Type B pancreatic cell (in vitro differentiated cells): ENCODE results near the gene FAT1. TPM values are rescaled to one million over a fixed set of nuclear protein-coding genes. Genes with fewer than 3 reads are reported as not detected.

Experiments used
- DNase-seq: peaks from one replicate; pipeline ENCODE4 v3.0.0; 2021; ENCODE audit warnings: mixed read lengths; ENCODE audit not compliant: unreplicated experiment; ENCODE audit errors: extremely low spot score
- H3K27ac Mint-ChIP-seq: 2 replicates; pipeline ENCODE4 v1.8.0; 2021; ENCODE audit warnings: mild to moderate bottlenecking, mixed read lengths
- H3K27me3 Mint-ChIP-seq: 2 replicates; pipeline ENCODE4 v1.8.0; 2021; ENCODE audit warnings: mixed read lengths
- H3K36me3 Mint-ChIP-seq: 2 replicates; pipeline ENCODE4 v1.8.0; 2021; ENCODE audit warnings: mixed read lengths
- H3K4me1 Mint-ChIP-seq: one replicate; pipeline ENCODE4 v1.8.0; 2021; ENCODE audit warnings: mixed read lengths; ENCODE audit not compliant: unreplicated experiment
- H3K4me3 Mint-ChIP-seq: 2 replicates; pipeline ENCODE4 v1.8.0; 2021; ENCODE audit warnings: mild to moderate bottlenecking, mixed read lengths
- H3K9me3 Mint-ChIP-seq: 2 replicates; pipeline ENCODE4 v1.8.0; 2021; ENCODE audit warnings: mixed read lengths
- total RNA-seq: library from RNA; stranded (reverse); gene quantifications from 2 replicates; pipeline ENCODE4 v1.2.1, GENCODE V29; 2021; ENCODE audit warnings: low replicate concordance
- TF ChIP-seq, protein P1 (sequence below): fragments of 200-600 bp; sonication (generic); conservative IDR thresholded peaks from 2 replicates; pipeline ENCODE4 v1.5.0; 2021; ENCODE audit warnings: antibody characterized with exemption, mild to moderate bottlenecking

FAT1 gene
- total RNA-seq, 1 donor from 2014 or later, result 197 TPM

DNA sequence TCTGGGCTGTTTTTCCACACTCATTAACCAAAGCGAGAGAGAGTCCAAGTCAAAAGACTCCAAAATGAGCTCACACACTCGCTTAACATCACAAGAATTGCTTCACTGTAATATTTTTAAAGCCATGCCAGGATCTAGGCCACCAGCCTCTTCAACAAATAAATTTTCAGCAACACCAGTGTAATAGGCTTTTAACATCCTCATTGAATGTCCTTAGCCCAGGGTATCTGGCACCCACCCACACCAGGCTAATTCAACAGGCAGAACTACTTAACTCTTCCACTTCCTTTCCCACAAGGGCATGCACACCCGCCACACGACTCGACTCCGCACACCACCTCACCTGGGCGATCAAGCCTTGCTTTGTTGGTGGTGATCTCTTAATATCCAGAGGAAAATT lies 34.2 kb downstream of the FAT1 start:
- DNase-seq, result no peak
- H3K27ac Mint-ChIP-seq, result peak overlapping the region; percentile 4
- H3K27me3 Mint-ChIP-seq, result no peaks in the 10 kb centered on the region
- H3K9me3 Mint-ChIP-seq, result peaks cover 11% of the 10 kb centered on the region
- peaks cover 28% of the 10 kb centered on the region for H3K36me3 Mint-ChIP-seq
- no peak overlapping the region for H3K4me3 Mint-ChIP-seq
- TF ChIP-seq, protein P1, sequence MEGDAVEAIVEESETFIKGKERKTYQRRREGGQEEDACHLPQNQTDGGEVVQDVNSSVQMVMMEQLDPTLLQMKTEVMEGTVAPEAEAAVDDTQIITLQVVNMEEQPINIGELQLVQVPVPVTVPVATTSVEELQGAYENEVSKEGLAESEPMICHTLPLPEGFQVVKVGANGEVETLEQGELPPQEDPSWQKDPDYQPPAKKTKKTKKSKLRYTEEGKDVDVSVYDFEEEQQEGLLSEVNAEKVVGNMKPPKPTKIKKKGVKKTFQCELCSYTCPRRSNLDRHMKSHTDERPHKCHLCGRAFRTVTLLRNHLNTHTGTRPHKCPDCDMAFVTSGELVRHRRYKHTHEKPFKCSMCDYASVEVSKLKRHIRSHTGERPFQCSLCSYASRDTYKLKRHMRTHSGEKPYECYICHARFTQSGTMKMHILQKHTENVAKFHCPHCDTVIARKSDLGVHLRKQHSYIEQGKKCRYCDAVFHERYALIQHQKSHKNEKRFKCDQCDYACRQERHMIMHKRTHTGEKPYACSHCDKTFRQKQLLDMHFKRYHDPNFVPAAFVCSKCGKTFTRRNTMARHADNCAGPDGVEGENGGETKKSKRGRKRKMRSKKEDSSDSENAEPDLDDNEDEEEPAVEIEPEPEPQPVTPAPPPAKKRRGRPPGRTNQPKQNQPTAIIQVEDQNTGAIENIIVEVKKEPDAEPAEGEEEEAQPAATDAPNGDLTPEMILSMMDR, result no peak
- peaks cover 52% of the 10 kb centered on the region for H3K4me1 Mint-ChIP-seq

DNA sequence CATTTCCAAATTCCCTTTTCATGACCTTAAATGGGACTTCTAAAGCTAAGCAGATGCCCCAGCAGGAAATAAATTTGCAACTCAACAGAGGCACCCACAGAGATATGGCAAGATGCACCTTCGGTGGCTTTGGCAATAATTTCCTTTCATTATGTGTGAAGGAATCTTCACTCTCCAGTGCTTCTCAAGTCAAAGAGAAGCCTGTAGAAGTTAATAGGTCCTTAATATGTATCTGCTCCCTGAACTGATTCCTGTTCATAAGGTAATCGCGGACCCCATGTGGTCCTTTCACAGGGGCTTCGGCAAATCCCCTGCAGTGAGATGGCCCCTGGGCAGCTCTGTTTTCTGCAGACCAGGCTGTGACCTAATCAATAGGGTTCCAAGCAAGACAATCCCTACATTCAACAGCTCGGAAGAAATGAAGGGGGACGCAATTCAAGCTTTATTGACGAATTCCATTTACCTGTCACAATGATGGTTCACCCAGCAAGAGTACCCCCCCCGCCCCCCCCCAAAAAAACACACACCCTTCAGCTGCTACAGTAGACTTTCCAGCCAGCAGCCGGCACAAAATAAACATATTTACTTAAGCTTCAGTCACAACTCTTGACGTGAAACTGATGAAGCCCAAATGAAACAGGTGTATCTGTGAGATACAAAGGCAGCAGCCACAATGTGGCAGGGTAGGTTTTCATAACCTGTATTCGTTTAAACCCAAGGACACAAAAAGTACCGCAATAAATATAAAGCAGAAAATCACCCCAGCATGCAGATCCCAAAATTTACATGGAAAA lies 35.3 kb downstream of the FAT1 start:
- TF ChIP-seq, protein P1, result no peak
- Mint-ChIP-seq H3K36me3 (peaks cover 22% of the 10 kb centered on the region), H3K4me1 (peaks cover 60% of the 10 kb centered on the region), H3K27ac (no peak overlapping the region), H3K27me3 (no peaks in the 10 kb centered on the region), H3K9me3 (peaks cover 5% of the 10 kb centered on the region), H3K4me3 (peak overlapping the region; percentile 48)
- no peak for DNase-seq

DNA sequence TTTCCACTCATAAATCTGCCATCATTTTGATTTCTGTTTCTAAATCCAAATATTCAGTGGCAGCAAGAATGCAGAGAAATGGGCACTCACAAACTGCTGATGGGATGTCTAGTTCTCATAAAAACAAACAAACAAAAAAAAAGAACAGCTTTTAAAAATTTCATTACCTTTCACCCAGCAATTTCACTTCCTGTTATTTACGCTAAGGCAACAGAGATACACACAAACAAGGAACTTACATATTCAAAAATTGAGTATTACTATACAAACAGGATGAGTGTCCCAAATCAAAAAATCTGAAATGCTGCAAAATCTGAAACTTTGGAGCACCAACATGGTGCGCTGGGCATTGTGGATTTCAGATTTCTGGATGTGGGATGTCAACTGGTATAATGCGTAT lies 36.4 kb downstream of the FAT1 start:
- H3K4me1 Mint-ChIP-seq, result peaks cover 66% of the 10 kb centered on the region
- TF ChIP-seq, protein P1, result no peak
- no peaks in the 10 kb centered on the region for H3K9me3 Mint-ChIP-seq
- DNase-seq, result no peak
- peaks cover 21% of the 10 kb centered on the region for H3K36me3 Mint-ChIP-seq
- no peaks in the 10 kb centered on the region for H3K27me3 Mint-ChIP-seq
- no peak overlapping the region for H3K4me3 Mint-ChIP-seq
- H3K27ac Mint-ChIP-seq, result peak overlapping the region; percentile 65

DNA sequence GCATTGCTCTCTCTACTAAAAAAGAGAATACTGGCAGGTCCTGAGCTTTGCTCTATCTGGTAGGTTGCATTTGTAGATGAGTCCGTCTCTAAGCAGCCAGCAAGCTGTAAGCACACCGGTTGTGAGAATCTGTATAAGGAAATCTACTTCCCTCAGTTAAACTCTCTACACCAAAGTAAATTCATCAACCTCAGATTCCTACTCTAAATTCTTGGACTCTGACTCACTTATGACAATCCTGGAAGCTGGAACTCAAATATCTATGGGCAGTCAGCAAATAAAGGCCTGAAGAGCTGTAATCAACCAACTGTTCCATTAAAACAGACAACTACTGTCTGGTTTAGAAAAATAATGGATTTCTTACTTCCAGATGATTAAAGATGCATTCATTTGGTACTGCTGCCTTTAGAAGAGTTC lies 37.9 kb downstream of the FAT1 start:
- Mint-ChIP-seq H3K27me3 (no peaks in the 10 kb centered on the region), H3K4me1 (peaks cover 66% of the 10 kb centered on the region), H3K27ac (peak overlapping the region; percentile 87), H3K4me3 (peak overlapping the region; percentile 59), H3K9me3 (no peaks in the 10 kb centered on the region), H3K36me3 (peaks cover 28% of the 10 kb centered on the region)
- no peak for DNase-seq
- TF ChIP-seq, protein P1, result no peak

DNA sequence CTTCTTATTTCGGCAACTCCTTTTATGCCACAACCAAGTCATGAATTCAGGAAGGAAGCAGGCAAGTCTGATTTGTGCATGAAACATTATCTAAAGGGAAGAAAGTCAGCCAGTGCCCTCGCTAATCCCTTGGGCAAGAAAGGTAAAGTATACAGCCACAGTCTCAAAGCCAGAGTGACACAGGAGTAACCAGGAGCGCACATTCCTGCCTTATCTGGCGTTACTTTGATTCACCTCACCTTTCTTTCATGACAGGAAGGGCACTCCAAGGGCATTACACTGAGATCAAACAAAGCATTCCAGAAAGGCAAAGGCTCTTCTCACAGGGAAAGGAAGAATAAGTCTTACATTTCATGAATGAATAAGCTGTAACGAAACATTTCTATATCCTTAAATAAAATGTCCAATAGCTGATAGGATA lies 38.8 kb downstream of the FAT1 start:
- Mint-ChIP-seq H3K27ac (peak overlapping the region; percentile 87), H3K4me3 (peak overlapping the region; percentile 69), H3K9me3 (peaks cover 5% of the 10 kb centered on the region), H3K27me3 (no peaks in the 10 kb centered on the region), H3K4me1 (peaks cover 70% of the 10 kb centered on the region), H3K36me3 (peaks cover 37% of the 10 kb centered on the region)
- no peak for DNase-seq
- TF ChIP-seq, protein P1, result no peak
